Panc1 (cell line): ENCODE results near the gene RABGAP1L. TPM values are rescaled to one million over a fixed set of nuclear protein-coding genes. Genes with fewer than 3 reads are reported as not detected.

Source experiments
- ATAC-seq: fragments of 200-7000 bp; cut with Tn5 transposase; 2 replicates; pipeline ENCODE4 v1.9.1; 2020; ENCODE audit warnings: mild to moderate bottlenecking, moderate library complexity
- BruUV-seq: library from RNA; stranded (reverse); fragments of 400-500 nt; replicated peaks from 2 replicates; lab custom pipeline; 2021; lab: Mats Ljungman, UMichigan
- CTCF ChIA-PET: fragments of 300-600 bp; sonication (Branson Sonifier 250); formaldehyde crosslinking; loops from one replicate; lab custom pipeline; 2022; ENCODE audit warnings: antibody characterized with exemption; lab: Charles Lee
- POLR2A ChIA-PET: fragments of 300-600 bp; sonication (Branson Sonifier 250); formaldehyde crosslinking; loops from one replicate; lab custom pipeline; 2022; ENCODE audit warnings: antibody characterized with exemption; lab: Charles Lee
- DNase-seq: peaks from one replicate; pipeline ENCODE4 v3.0.0-alpha.2; 2010; ENCODE audit warnings: low read depth, low spot score
- H3K27ac ChIP-seq: 2 replicates; pipeline ENCODE4 v1.5.1; 2011; ENCODE audit warnings: mild to moderate bottlenecking, low read length, inconsistent platforms
- H3K27me3 ChIP-seq: fragments of 200-500 bp; sonication (Bioruptor generic); 2 replicates; pipeline ENCODE4 v1.6.0; 2014; ENCODE audit warnings: low read length, inconsistent platforms; ENCODE audit not compliant: control insufficient read depth, insufficient read depth
- H3K36me3 ChIP-seq: fragments of 200-500 bp; sonication (Bioruptor generic); 2 replicates; pipeline ENCODE4 v1.5.1; 2014; ENCODE audit warnings: inconsistent platforms, mild to moderate bottlenecking, low read length, moderate library complexity; ENCODE audit not compliant: control insufficient read depth, insufficient read depth
- H3K4me1 ChIP-seq: 2 replicates; pipeline ENCODE4 v1.5.1; 2011; ENCODE audit warnings: inconsistent platforms, mild to moderate bottlenecking, low read length, moderate library complexity; ENCODE audit not compliant: control insufficient read depth, insufficient read depth
- H3K4me3 ChIP-seq, 2 experiments: 2 replicates each; pipeline ENCODE4 v1.5.1; 2011 to 2012; ENCODE audit warnings: low read depth in 2 of 2, low read length in 2 of 2, mild to moderate bottlenecking in 2 of 2, inconsistent platforms in 1 of 2, moderate library complexity in 1 of 2
- H3K9me3 ChIP-seq: fragments of 200-500 bp; sonication (Bioruptor generic); 2 replicates; pipeline ENCODE4 v1.5.1; 2014; ENCODE audit warnings: low read depth, mild to moderate bottlenecking, inconsistent platforms, low read length, moderate library complexity; ENCODE audit not compliant: control insufficient read depth, insufficient read depth
- CTCF ChIP-seq: fragments of 450-650 bp; IDR thresholded peaks from 2 replicates; pipeline ENCODE4 v1.5.1; 2017; ENCODE audit warnings: mild to moderate bottlenecking
- POLR2AphosphoS5 ChIP-seq: IDR thresholded peaks from 2 replicates; pipeline ENCODE4 v1.6.1; 2012; ENCODE audit warnings: mild to moderate bottlenecking, low read depth, low read length, moderate library complexity
- SIN3A ChIP-seq: IDR thresholded peaks from 2 replicates; pipeline ENCODE4 v1.6.1; 2012; ENCODE audit warnings: low read depth, mild to moderate bottlenecking, low read length, moderate library complexity, borderline replicate concordance; ENCODE audit not compliant: insufficient read depth
- TCF7L2 ChIP-seq: IDR thresholded peaks from 2 replicates; pipeline ENCODE4 v1.6.1; 2011; ENCODE audit warnings: mild to moderate bottlenecking, low read depth, low read length, inconsistent platforms
- in situ Hi-C: cut with HindIII; loops from 2 replicates; pipeline ENCODE4 v1.10.0; 2016; ENCODE audit warnings: low sequenced_read_pairs, low pct_unique_long_range_greater_than_20kb
- intact Hi-C: fragments of 100-400 bp; cut with micrococcal nuclease; formaldehyde crosslinking; loops from one replicate; pipeline ENCODE4 v1.10.0; 2022; ENCODE audit not compliant: unreplicated experiment
- total RNA-seq: library from RNA; stranded (reverse); gene quantifications from one replicate; pipeline ENCODE4 v1.2.1, GENCODE V29; 2021; ENCODE audit not compliant: unreplicated experiment
- TF ChIP-seq, protein P1 (sequence below), 2 experiments: IDR thresholded peaks; 2 replicates each; pipeline ENCODE4 v1.6.1; 2011 to 2012; ENCODE audit warnings: low read depth in 2 of 2, control low read depth in 1 of 2, low read length in 1 of 2, mild to moderate bottlenecking in 1 of 2, moderate library complexity in 1 of 2; ENCODE audit not compliant: insufficient read depth in 1 of 2

RABGAP1L gene
- total RNA-seq, 1 experiment from 2014 or later, result 37.0 TPM

DNA sequence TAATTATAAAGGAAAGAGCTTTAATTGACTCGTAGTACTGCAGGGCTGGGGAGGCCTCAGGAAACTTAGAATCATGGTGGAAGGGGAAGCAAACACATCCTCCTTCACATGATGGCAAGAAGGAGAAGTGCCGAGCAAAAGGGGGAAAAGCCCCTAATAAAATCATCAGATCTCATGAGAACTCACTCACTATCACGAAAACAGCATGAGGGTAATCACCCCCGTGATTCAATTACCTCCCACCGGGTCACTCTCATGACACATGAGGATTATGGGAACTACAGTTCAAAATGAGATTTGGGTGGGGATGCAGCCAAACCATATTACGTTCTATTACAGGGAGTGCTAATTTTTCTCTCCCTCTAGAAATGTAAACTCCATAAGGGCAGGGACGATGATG, 878.1 kb downstream of the RABGAP1L start:
- no peaks in the 10 kb centered on the region for H3K9me3 ChIP-seq
- TF ChIP-seq POLR2AphosphoS5 (no peak), CTCF (no peak), TCF7L2 (no peak), SIN3A (no peak)
- TF ChIP-seq, protein P1, sequence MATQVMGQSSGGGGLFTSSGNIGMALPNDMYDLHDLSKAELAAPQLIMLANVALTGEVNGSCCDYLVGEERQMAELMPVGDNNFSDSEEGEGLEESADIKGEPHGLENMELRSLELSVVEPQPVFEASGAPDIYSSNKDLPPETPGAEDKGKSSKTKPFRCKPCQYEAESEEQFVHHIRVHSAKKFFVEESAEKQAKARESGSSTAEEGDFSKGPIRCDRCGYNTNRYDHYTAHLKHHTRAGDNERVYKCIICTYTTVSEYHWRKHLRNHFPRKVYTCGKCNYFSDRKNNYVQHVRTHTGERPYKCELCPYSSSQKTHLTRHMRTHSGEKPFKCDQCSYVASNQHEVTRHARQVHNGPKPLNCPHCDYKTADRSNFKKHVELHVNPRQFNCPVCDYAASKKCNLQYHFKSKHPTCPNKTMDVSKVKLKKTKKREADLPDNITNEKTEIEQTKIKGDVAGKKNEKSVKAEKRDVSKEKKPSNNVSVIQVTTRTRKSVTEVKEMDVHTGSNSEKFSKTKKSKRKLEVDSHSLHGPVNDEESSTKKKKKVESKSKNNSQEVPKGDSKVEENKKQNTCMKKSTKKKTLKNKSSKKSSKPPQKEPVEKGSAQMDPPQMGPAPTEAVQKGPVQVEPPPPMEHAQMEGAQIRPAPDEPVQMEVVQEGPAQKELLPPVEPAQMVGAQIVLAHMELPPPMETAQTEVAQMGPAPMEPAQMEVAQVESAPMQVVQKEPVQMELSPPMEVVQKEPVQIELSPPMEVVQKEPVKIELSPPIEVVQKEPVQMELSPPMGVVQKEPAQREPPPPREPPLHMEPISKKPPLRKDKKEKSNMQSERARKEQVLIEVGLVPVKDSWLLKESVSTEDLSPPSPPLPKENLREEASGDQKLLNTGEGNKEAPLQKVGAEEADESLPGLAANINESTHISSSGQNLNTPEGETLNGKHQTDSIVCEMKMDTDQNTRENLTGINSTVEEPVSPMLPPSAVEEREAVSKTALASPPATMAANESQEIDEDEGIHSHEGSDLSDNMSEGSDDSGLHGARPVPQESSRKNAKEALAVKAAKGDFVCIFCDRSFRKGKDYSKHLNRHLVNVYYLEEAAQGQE (IDR thresholded peaks at IDR 0.05; ENCODE audit: insufficient read depth in 1 of 2, low read depth in 2 of 2, low read length in 1 of 2), result no peak
- in situ Hi-C loops (no loop called here), intact Hi-C loops (no loop called here)
- no peak overlapping the region for H3K4me3 ChIP-seq
- H3K27ac ChIP-seq, result no peak overlapping the region
- ChIA-PET POLR2A (no interaction called here), CTCF (no interaction called here)
- no peaks in the 10 kb centered on the region for H3K36me3 ChIP-seq
- DNase-seq (no peak), ATAC-seq (no peak)
- H3K4me1 ChIP-seq, result no peaks in the 10 kb centered on the region
- H3K27me3 ChIP-seq, result peaks cover 11% of the 10 kb centered on the region
- no TSS peak for BruUV-seq

DNA sequence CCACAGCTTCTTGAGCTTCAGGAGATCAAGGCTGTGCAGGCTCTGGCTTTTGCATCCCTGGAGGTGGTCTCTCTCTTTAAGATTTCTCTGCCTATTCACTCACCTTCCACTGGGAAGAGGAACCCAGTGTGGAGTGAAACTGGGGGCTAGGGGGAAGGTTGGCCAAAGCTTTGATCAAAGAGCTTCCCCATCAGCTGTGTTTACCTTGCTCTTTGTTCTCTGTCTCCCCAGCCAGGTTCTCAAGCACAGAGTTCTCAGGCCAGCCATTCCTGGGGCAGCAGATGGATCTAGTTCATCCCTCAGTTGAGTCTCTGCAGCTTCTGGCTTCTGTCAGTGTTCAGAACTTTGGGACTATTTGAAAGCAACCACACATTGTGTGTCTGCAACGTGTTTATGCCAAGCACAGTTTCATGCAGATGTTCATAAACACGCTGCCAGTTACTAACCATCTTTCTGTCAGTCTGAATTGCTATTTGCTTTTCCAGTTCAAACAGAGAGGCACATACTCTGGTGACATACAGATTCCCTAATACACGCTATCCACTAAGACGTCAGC, 881.1 kb downstream of the RABGAP1L start:
- ATAC-seq (no peak), DNase-seq (no peak)
- intact Hi-C loops, result no loop called here
- in situ Hi-C loops, result no loop called here
- POLR2A ChIA-PET, result no interaction called here
- H3K27ac ChIP-seq, result no peak overlapping the region
- BruUV-seq, result no TSS peak
- H3K4me1 ChIP-seq, result no peaks in the 10 kb centered on the region
- CTCF ChIA-PET, result no interaction called here
- no peaks in the 10 kb centered on the region for H3K9me3 ChIP-seq
- H3K27me3 ChIP-seq, result peaks cover 11% of the 10 kb centered on the region
- TF ChIP-seq TCF7L2 (no peak), CTCF (no peak), POLR2AphosphoS5 (no peak), SIN3A (no peak)
- TF ChIP-seq, protein P1 (IDR thresholded peaks at IDR 0.05; ENCODE audit: insufficient read depth in 1 of 2, low read depth in 2 of 2, low read length in 1 of 2), result no peak
- no peaks in the 10 kb centered on the region for H3K36me3 ChIP-seq
- H3K4me3 ChIP-seq, result no peak overlapping the region
